HG03159 (cell line): ENCODE data around the gene GLP1R.
"Not testable (repeated sequence)": the region's sequence is repeated elsewhere in the genome, so short reads cannot be mapped to it uniquely, and the experiment has no call there.

ENCODE experiments used
- ATAC-seq: cut with Tn5 transposase; IDR thresholded peaks from one replicate; pipeline ENCODE4 v1.9.1; 2021; ENCODE audit warnings: mild to moderate bottlenecking, moderate library complexity; ENCODE audit not compliant: unreplicated experiment

Gene GLP1R

GRCh38 chr6:39118921-39119320 is 70.3 kb downstream of the GLP1R start:
- ATAC-seq: no peak

DNA sequence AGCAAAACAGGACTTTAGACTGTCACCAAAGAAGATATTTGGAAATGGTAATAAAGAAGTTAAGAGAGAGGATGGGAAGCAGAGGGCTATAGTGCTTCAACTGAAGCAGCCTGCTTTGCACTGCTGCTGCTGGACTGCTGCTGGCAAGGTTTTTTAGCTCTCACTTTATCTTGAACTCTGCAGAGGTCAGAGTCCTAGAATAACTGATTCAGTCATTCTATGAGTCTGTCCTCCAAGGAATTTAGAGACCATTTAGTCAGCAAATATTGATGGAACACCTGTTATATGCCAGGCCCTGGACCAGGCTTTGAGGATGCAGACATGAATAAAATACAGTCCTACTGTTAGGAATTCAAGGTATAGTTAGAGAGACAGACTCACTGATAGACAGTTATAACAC is 75.5 kb downstream of the GLP1R start:
- no peak for ATAC-seq

- ATAC-seq: no peak
These were observed 79.5 kb downstream of the GLP1R start for GRCh38 chr6:39128106-39128505.

DNA sequence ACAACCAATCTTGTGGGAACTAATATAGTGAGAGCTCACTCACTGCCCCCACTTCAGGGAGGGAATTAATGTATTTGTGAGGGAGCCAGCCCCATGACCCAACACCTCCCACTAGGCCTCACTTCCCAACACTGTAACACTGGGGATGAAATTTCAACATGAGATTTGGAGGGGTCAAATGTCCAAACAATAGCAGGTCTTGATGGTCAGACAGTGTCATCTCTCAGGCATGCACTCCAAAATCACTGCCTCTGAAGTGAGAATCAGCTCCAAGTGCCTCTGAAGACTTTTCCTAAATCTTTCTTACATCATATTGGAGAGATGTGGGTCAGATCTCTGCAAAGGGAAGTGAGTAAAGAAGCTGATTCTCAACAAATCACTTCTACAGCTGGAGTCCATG is 80.3 kb downstream of the GLP1R start:
- ATAC-seq: no peak

- no peak for ATAC-seq
These were observed 82.1 kb downstream of the GLP1R start for GRCh38 chr6:39130691-39131090.

- not testable (repeated sequence) for ATAC-seq
These were observed 86.2 kb downstream of the GLP1R start for GRCh38 chr6:39134761-39135160.

- ATAC-seq: not testable (repeated sequence)
These were observed 87.6 kb downstream of the GLP1R start for GRCh38 chr6:39136207-39136606.

GRCh38 chr6:39137245-39137644 is 88.7 kb downstream of the GLP1R start:
- no peak for ATAC-seq
